Parathyroid adenoma (tissue), 2 donors: ENCODE measurements around the gene SHISA3.

Source experiments
- H2AFZ ChIP-seq: fragments of 300-600 bp; sonication (generic); one replicate; pipeline ENCODE4 v1.7.0; 2017; ENCODE audit warnings: antibody characterized with exemption, mild to moderate bottlenecking
- H3K27ac ChIP-seq: fragments of 300-600 bp; sonication (generic); one replicate; pipeline ENCODE4 v1.7.0; 2017
- H3K27me3 ChIP-seq: fragments of 300-600 bp; sonication (generic); one replicate; pipeline ENCODE4 v1.7.0; 2017; ENCODE audit warnings: low read length; ENCODE audit not compliant: control insufficient read depth, insufficient read depth
- H3K36me3 ChIP-seq: fragments of 300-600 bp; sonication (generic); one replicate; pipeline ENCODE4 v1.7.0; 2017; ENCODE audit warnings: low read length; ENCODE audit not compliant: control insufficient read depth, insufficient read depth
- H3K4me1 ChIP-seq: fragments of 300-600 bp; sonication (generic); one replicate; pipeline ENCODE4 v1.7.0; 2017; ENCODE audit warnings: control low read depth
- H3K4me2 ChIP-seq: fragments of 300-600 bp; sonication (generic); one replicate; pipeline ENCODE4 v1.7.0; 2017; ENCODE audit warnings: low read length
- H3K4me3 ChIP-seq: fragments of 300-600 bp; sonication (generic); one replicate; pipeline ENCODE4 v1.7.0; 2017; ENCODE audit warnings: low read depth, low read length
- H3K79me2 ChIP-seq: fragments of 300-600 bp; sonication (generic); one replicate; pipeline ENCODE4 v1.7.0; 2017; ENCODE audit warnings: control low read depth
- H3K9ac ChIP-seq: fragments of 300-600 bp; sonication (generic); one replicate; pipeline ENCODE4 v1.7.0; 2017; ENCODE audit warnings: mild to moderate bottlenecking
- H3K9me3 ChIP-seq: fragments of 300-600 bp; sonication (generic); one replicate; pipeline ENCODE4 v1.7.0; 2017; ENCODE audit warnings: low read length; ENCODE audit not compliant: control insufficient read depth
- TF ChIP-seq, protein P1 (sequence below): fragments of 300-600 bp; sonication (generic); IDR thresholded peaks from one replicate; pipeline ENCODE4 v1.7.0; 2017; ENCODE audit warnings: antibody characterized with exemption, mild to moderate bottlenecking
- donor health status: primary hyperparathyroidism.

SHISA3 gene

GRCh38 chr4:42428036-42428435 is 30.7 kb downstream of the SHISA3 start:
- TF ChIP-seq, protein P1, sequence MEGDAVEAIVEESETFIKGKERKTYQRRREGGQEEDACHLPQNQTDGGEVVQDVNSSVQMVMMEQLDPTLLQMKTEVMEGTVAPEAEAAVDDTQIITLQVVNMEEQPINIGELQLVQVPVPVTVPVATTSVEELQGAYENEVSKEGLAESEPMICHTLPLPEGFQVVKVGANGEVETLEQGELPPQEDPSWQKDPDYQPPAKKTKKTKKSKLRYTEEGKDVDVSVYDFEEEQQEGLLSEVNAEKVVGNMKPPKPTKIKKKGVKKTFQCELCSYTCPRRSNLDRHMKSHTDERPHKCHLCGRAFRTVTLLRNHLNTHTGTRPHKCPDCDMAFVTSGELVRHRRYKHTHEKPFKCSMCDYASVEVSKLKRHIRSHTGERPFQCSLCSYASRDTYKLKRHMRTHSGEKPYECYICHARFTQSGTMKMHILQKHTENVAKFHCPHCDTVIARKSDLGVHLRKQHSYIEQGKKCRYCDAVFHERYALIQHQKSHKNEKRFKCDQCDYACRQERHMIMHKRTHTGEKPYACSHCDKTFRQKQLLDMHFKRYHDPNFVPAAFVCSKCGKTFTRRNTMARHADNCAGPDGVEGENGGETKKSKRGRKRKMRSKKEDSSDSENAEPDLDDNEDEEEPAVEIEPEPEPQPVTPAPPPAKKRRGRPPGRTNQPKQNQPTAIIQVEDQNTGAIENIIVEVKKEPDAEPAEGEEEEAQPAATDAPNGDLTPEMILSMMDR: no peak
- Histone ChIP-seq H3K9me3 (no peaks in the 10 kb centered on the region), H3K27ac (no peak overlapping the region), H3K79me2 (no peaks in the 10 kb centered on the region), H3K4me3 (no peak overlapping the region), H2AFZ (no peak overlapping the region), H3K4me1 (no peaks in the 10 kb centered on the region), H3K27me3 (no peaks in the 10 kb centered on the region), H3K4me2 (no peak overlapping the region), H3K36me3 (no peaks in the 10 kb centered on the region), H3K9ac (no peak overlapping the region)

DNA sequence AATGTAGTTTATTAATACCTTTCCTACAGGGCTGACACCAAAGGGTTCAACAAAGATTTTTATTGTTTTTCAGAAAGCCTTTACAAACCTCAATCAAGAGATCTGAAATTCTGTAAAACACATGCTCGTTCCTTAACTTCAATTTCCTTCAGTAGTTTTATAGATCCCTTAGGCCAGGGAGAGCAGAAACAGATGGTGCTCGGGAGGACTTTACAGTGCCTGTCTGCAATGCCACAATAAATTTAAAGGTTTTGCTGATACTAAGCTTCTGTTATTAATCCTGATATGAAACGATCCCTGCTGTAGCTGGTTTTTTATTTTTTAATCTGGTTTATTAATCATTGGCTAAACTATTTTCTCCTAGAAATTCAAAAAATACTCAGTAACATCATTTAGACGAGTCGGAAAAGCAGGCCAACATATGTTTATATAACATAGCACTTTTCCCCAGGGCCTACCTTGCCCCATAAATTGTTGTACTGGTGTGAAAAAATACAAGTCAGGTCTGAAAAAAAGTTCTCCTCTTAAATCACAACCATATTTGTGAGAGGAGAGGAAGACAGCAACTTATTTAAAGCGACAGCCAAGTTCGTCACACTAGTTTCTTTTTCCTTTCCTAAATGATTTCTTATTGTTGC is 39.8 kb downstream of the SHISA3 start:
- H3K79me2 ChIP-seq: no peaks in the 10 kb centered on the region
- TF ChIP-seq, protein P1: no peak
- H3K4me1 ChIP-seq: no peaks in the 10 kb centered on the region
- H3K27ac ChIP-seq: no peak overlapping the region
- H3K4me2 ChIP-seq: no peak overlapping the region
- no peaks in the 10 kb centered on the region for H3K9me3 ChIP-seq
- H3K36me3 ChIP-seq: no peaks in the 10 kb centered on the region
- no peak overlapping the region for H2AFZ ChIP-seq
- H3K27me3 ChIP-seq: no peaks in the 10 kb centered on the region
- H3K4me3 ChIP-seq: no peak overlapping the region
- no peak overlapping the region for H3K9ac ChIP-seq

- Histone ChIP-seq H3K27me3 (no peaks in the 10 kb centered on the region), H3K4me2 (no peak overlapping the region), H3K9ac (no peak overlapping the region), H3K9me3 (no peaks in the 10 kb centered on the region), H3K36me3 (no peaks in the 10 kb centered on the region), H3K27ac (no peak overlapping the region), H3K4me3 (no peak overlapping the region), H3K79me2 (no peaks in the 10 kb centered on the region), H3K4me1 (no peaks in the 10 kb centered on the region), H2AFZ (no peak overlapping the region)
- TF ChIP-seq, protein P1: no peak
Observed at GRCh38 chr4:42440083-42440482, 42.8 kb downstream of the SHISA3 start.

DNA sequence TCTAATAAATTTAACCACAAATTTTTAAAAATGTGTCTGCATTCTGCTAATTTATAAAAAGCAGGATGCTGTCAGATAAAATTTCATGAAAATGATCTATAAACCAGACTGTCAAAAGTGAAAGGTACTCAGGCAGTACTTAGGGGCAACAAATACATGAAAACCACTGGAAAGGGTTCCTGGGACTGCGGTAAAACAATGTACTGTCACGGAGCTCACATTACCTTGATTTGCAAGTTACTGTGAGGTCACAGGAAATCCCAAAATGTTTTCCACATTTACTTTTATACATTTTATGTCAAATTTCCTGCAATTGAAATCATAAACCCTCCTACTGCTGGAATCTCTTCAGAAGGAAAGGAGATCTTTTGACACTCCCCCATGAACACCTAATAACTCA is 45.3 kb downstream of the SHISA3 start:
- H3K9me3 ChIP-seq: no peaks in the 10 kb centered on the region
- H3K4me3 ChIP-seq: no peak overlapping the region
- no peak overlapping the region for H3K27ac ChIP-seq
- H3K4me1 ChIP-seq: no peaks in the 10 kb centered on the region
- no peaks in the 10 kb centered on the region for H3K27me3 ChIP-seq
- no peak overlapping the region for H3K9ac ChIP-seq
- no peak overlapping the region for H2AFZ ChIP-seq
- H3K36me3 ChIP-seq: no peaks in the 10 kb centered on the region
- no peaks in the 10 kb centered on the region for H3K79me2 ChIP-seq
- TF ChIP-seq, protein P1: no peak
- H3K4me2 ChIP-seq: no peak overlapping the region

DNA sequence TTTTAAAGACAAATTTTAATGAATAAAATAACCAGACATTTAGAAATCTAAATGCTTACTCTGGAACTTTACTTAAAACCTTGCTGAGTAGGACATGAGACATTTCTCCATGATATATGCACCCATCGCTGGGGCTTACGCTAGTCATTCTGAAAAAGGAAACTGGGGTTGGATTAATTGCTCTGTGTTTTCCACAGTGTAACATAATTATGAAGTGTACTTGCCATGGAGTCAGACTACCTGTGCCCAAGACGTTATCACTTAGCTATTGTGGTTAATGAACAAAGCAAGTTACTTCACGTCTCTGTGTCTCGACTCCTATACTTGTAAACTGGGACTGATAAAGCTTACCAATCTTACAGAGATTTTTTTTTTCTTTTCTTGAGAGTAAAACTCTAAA is 47.8 kb downstream of the SHISA3 start:
- TF ChIP-seq, protein P1: no peak
- Histone ChIP-seq H3K9me3 (no peaks in the 10 kb centered on the region), H3K4me3 (no peak overlapping the region), H3K27ac (no peak overlapping the region), H3K4me2 (no peak overlapping the region), H3K4me1 (no peaks in the 10 kb centered on the region), H3K36me3 (no peaks in the 10 kb centered on the region), H3K79me2 (no peaks in the 10 kb centered on the region), H3K9ac (no peak overlapping the region), H2AFZ (no peak overlapping the region), H3K27me3 (no peaks in the 10 kb centered on the region)
